Chondrocyte (in vitro differentiated cells): Measurements from ENCODE around the gene NSMCE4A. TPM values are rescaled to one million over a fixed set of nuclear protein-coding genes. Genes with fewer than 3 reads are reported as not detected.

Source experiments
- DNase-seq: peaks from one replicate; pipeline ENCODE4 v3.0.0; 2021; ENCODE audit warnings: mixed read lengths, low spot score
- H3K27ac Mint-ChIP-seq: one replicate; pipeline ENCODE4 v1.8.0; 2021; ENCODE audit warnings: mild to moderate bottlenecking, moderate library complexity, mixed read lengths; ENCODE audit not compliant: unreplicated experiment
- H3K27me3 Mint-ChIP-seq: 2 replicates; pipeline ENCODE4 v1.8.0; 2021; ENCODE audit warnings: low read depth, mixed read lengths
- H3K36me3 Mint-ChIP-seq: 2 replicates; pipeline ENCODE4 v1.8.0; 2021; ENCODE audit warnings: low read depth, mixed read lengths
- H3K4me1 Mint-ChIP-seq: 2 replicates; pipeline ENCODE4 v1.8.0; 2021; ENCODE audit warnings: low read depth, mild to moderate bottlenecking, mixed read lengths
- H3K4me3 Mint-ChIP-seq: one replicate; pipeline ENCODE4 v1.8.0; 2021; ENCODE audit warnings: mild to moderate bottlenecking, moderate library complexity, mixed read lengths; ENCODE audit not compliant: unreplicated experiment
- H3K9me3 Mint-ChIP-seq: 2 replicates; pipeline ENCODE4 v1.8.0; 2021; ENCODE audit warnings: low read depth, mixed read lengths
- CTCF ChIP-seq: fragments of 200-600 bp; sonication (generic); IDR thresholded peaks from 2 replicates; pipeline ENCODE4 v1.5.0; 2021; ENCODE audit warnings: antibody characterized with exemption, mild to moderate bottlenecking, moderate library complexity
- total RNA-seq: library from RNA; stranded (reverse); gene quantifications from 3 replicates; pipeline ENCODE4 v1.2.1, GENCODE V29; 2021

The NSMCE4A gene
- total RNA-seq, 1 donor from 2014 or later: 24.8 TPM

- H3K4me3 Mint-ChIP-seq: no peak overlapping the region
- no peak overlapping the region for H3K27ac Mint-ChIP-seq
- H3K4me1 Mint-ChIP-seq: peaks cover 5% of the 10 kb centered on the region
- DNase-seq: no peak
- no peak for TF ChIP-seq CTCF
- H3K9me3 Mint-ChIP-seq: no peaks in the 10 kb centered on the region
- H3K36me3 Mint-ChIP-seq: peaks cover 17% of the 10 kb centered on the region
- H3K27me3 Mint-ChIP-seq: no peaks in the 10 kb centered on the region
These were observed 15.3 kb downstream of the NSMCE4A start for GRCh38 chr10:121959671-121960070.

GRCh38 chr10:121956111-121957061 lies 18.6 kb downstream of the NSMCE4A start:
- no peak for TF ChIP-seq CTCF
- H3K27me3 Mint-ChIP-seq: no peaks in the 10 kb centered on the region
- no peaks in the 10 kb centered on the region for H3K9me3 Mint-ChIP-seq
- H3K4me1 Mint-ChIP-seq: peaks cover 5% of the 10 kb centered on the region
- H3K27ac Mint-ChIP-seq: no peak overlapping the region
- no peak overlapping the region for H3K4me3 Mint-ChIP-seq
- no peak for DNase-seq
- H3K36me3 Mint-ChIP-seq: peaks cover 19% of the 10 kb centered on the region

- H3K9me3 Mint-ChIP-seq: no peaks in the 10 kb centered on the region
- no peak for TF ChIP-seq CTCF
- no peak overlapping the region for H3K4me3 Mint-ChIP-seq
- H3K36me3 Mint-ChIP-seq: peaks cover 15% of the 10 kb centered on the region
- DNase-seq: no peak
- H3K27ac Mint-ChIP-seq: no peak overlapping the region
- H3K4me1 Mint-ChIP-seq: peaks cover 14% of the 10 kb centered on the region
- no peaks in the 10 kb centered on the region for H3K27me3 Mint-ChIP-seq
These were observed 22.8 kb downstream of the NSMCE4A start for GRCh38 chr10:121952226-121952625.

- H3K27me3 Mint-ChIP-seq: no peaks in the 10 kb centered on the region
- TF ChIP-seq CTCF: no peak
- peaks cover 7% of the 10 kb centered on the region for H3K36me3 Mint-ChIP-seq
- no peaks in the 10 kb centered on the region for H3K9me3 Mint-ChIP-seq
- no peak for DNase-seq
- no peak overlapping the region for H3K27ac Mint-ChIP-seq
- no peak overlapping the region for H3K4me3 Mint-ChIP-seq
- H3K4me1 Mint-ChIP-seq: peaks cover 8% of the 10 kb centered on the region
These were observed 25.6 kb downstream of the NSMCE4A start for GRCh38 chr10:121949451-121949850.

- no peak for TF ChIP-seq CTCF
- H3K9me3 Mint-ChIP-seq: no peaks in the 10 kb centered on the region
- H3K4me1 Mint-ChIP-seq: peaks cover 8% of the 10 kb centered on the region
- no peaks in the 10 kb centered on the region for H3K27me3 Mint-ChIP-seq
- H3K36me3 Mint-ChIP-seq: peaks cover 7% of the 10 kb centered on the region
- H3K4me3 Mint-ChIP-seq: no peak overlapping the region
- no peak overlapping the region for H3K27ac Mint-ChIP-seq
- DNase-seq: no peak
These were observed 26.0 kb downstream of the NSMCE4A start for GRCh38 chr10:121949049-121949448.
